ENCODE data around the gene SPOCD1.
"Not testable (repeated sequence)": the region's sequence is repeated elsewhere in the genome, so short reads cannot be mapped to it uniquely, and the experiment has no call there.

Gene SPOCD1

DNA sequence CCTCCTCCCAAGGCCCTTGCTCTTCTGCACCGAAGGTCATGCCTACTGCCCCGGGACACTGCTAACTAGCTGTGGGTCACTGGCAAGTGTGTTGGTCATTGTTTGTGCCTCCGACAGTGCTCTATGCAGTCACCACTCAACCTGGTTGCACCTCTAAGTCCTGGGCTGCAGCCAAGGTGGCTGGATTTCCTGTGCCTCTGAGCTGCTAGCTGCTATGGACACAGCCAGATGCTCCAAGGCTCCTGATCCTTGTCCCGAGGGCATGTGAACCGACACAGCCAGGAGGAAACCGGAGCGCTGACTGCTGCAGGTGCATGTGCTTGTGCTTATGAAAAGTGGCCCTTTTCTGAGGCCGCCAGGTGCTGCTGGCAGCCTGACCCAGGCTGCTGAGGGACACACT, 14.7 kb upstream of the SPOCD1 start:
- in situ Hi-C loops (cut with MboI; ENCODE audit: low sequenced_read_pairs), result no loop called here

GRCh38 chr1:31830065-31830464, 14.2 kb upstream of the SPOCD1 start:
- in situ Hi-C loops (cut with MboI; ENCODE audit: low sequenced_read_pairs), result no loop called here

DNA sequence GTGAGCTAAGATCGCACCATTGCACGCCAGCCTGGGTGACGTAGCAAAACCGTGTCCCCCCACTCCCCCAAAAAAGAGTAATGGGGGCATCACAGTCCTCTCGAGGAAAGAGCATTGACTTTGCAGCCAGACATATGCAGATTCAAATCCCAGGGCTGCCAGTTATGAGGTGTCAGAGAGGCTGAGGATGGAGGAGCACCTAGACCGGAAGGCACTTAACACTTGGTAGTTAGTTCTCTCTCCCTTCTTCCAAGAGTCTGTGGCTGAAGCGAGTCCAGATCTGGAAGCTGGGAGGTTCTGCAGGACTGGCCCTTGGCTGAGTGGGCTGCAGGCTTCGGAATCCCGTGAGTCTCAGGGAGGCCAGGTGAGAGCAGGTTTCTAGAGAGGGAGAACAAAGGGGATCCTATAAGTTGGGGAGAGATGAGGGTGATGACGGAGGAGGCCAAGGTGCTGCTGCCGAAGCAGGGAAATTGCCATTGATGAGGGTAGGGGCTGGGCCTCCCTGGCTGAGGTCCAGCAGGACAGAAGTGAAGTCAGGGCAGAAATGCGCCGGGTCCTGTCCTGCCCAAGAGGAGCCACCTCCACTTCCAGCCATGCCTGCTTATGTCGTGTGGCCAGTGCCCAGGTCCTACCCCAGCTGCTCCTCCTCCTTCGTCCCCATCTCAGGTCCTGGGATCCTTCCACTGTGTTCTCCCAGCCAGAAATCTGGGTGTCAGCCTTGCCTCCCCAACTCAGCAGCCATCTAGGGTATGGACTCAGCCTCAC, 13.3 kb upstream of the SPOCD1 start:
- in situ Hi-C loops (cut with MboI; ENCODE audit: low sequenced_read_pairs), result no loop called here

DNA sequence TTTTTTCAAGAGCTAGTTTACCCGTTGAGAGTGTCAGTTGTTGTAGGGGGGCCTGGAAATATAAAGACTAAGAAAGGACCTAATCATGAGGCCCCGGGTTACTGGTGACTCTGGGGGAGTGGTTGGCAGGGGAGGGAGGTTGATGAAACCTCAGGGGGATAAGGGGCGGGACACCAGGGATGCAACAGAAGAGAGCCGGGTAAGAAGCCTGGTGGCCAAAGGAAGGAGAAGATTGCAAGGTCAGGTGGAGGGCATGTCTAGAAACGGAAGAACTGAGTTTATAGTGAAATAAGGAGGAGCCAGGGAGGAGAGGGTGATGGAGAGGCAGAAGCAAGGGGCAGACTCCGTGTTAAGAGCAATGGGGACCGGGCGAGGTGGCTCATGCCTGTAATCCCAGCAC, 12.5 kb upstream of the SPOCD1 start:
- in situ Hi-C loops (cut with MboI; ENCODE audit: low sequenced_read_pairs), result no loop called here

GRCh38 chr1:31823780-31824179, 8.0 kb upstream of the SPOCD1 start:
- in situ Hi-C loops (cut with MboI; ENCODE audit: low sequenced_read_pairs), result no loop called here

- in situ Hi-C loops (cut with MboI; ENCODE audit: low sequenced_read_pairs), result no loop called here
Measured at GRCh38 chr1:31822766-31823165, 6.9 kb upstream of the SPOCD1 start.

- in situ Hi-C loops (cut with MboI; ENCODE audit: low sequenced_read_pairs), result not testable (repeated sequence)
Measured at GRCh38 chr1:31820196-31820595, 4.4 kb upstream of the SPOCD1 start.

DNA sequence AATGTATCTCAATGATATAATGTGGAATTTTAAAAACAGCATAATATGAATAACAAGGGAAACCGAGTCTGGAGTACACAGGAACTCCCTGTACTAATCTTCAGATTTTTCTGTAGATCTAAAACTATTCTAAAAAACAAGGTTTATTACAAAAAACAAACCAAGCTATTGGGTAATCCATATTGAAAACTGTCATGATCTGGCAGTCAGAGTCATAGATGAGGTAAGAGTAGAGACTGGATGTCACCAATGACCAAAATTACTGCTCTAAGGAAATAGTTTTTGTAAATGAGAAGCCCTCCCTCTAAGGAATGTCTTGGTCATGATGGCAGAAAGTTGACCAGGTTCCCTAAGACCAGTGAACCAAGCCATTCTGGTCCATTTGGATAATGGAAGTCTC, 2.4 kb upstream of the SPOCD1 start:
- in situ Hi-C loops (cut with MboI; ENCODE audit: low sequenced_read_pairs), result loop anchor here (10.0 kb wide), 1 partner anchor 147 kb away; no protein-coding TSS in a partner anchor

DNA sequence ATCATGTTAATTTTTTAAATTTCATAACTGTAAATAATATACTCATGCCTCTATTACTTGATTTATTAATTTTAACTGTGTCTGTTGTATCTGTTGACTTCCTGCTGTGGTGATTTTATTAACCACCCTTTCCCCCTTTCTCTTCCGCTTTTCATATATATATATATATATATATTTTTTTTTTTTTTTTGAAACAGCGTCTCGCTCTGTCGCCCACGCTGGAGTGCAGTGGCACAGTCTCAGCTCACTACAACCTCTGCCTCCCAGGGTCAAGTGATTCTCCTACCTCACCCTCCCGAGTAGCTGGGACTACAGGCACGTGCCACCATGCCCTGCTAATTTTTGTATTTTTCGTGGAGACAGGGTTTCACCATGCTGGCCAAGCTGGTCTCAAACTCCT, 1.1 kb upstream of the SPOCD1 start:
- in situ Hi-C loops (cut with MboI; ENCODE audit: low sequenced_read_pairs), result loop anchor here (10.0 kb wide), 1 partner anchor 148 kb away; no protein-coding TSS in a partner anchor

DNA sequence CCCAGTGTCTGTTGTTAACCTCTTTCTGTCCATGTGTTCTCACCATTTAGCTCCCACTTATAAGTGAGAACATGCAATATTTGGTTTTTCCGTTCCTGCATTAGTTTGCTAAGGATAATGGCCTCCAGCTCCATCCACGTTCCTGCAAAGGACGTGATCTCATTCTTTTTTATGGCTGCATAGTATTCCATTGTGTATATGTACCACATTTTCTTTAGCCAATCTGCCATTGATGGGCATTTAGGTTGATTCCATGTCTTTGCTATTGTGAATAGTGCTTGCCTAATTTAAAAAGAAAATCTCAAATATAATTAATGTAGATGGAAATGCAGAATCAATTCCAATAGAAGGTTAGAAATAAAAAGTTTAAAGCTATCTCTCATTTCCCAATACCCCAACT, 679 bp upstream of the SPOCD1 start:
- in situ Hi-C loops (cut with MboI; ENCODE audit: low sequenced_read_pairs), result loop anchor here (10.0 kb wide), 1 partner anchor 148 kb away; no protein-coding TSS in a partner anchor

DNA sequence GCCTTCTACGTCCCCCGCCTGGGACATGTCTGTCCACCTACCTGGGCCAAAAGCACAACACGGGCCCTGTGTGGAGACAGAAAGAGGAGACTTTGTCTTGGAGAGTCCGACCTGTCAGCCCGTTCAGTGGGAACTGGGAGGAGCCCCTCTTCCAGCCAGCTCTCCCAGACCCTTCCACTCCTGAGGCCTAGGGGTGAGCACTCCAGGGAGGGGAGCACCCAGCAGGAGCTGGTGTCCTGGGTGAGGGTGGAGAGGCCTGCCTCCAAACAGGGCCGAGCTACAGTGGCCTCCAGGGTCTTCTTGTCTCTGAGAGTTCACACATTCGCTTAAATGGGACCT, 546 bp downstream of the SPOCD1 start:
- in situ Hi-C loops (cut with MboI; ENCODE audit: low sequenced_read_pairs), result loop anchor here (10.0 kb wide), 1 partner anchor 150 kb away; no protein-coding TSS in a partner anchor

DNA sequence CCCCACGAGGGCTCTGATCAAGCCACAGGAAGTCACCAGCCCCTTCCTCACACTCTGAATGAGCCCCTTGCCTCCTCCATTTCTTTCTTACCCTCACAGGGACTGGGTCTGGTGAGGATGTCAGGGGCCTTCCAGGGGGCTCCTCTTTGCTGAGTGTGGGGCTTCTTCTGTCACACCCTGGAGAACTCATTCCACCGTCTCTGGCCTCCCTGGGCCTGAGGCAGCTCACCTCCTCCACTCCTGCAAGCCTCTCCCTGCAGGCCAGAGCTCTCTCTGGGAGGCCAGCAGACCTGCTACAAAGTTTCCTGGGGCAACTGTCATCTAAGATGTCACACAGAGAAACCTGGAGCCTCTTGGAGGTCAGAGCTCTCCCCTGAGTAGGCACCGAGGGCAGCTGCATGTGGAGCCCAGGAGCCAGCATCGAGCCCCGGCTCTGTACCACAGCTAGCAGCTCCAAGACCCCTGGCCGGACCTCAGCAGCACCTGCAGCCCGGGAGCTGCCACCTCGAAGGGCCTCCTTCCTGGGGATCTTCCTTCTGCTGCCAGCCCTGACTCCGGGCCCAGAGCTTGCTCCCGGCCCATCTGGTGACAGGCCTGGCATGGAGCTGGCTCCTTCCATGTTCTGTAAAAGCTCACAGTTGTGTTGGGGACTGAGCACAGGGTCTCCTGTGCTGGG, 1.1 kb downstream of the SPOCD1 start:
- in situ Hi-C loops (cut with MboI; ENCODE audit: low sequenced_read_pairs), result loop anchor here (10.0 kb wide), 1 partner anchor 150 kb away; no protein-coding TSS in a partner anchor

DNA sequence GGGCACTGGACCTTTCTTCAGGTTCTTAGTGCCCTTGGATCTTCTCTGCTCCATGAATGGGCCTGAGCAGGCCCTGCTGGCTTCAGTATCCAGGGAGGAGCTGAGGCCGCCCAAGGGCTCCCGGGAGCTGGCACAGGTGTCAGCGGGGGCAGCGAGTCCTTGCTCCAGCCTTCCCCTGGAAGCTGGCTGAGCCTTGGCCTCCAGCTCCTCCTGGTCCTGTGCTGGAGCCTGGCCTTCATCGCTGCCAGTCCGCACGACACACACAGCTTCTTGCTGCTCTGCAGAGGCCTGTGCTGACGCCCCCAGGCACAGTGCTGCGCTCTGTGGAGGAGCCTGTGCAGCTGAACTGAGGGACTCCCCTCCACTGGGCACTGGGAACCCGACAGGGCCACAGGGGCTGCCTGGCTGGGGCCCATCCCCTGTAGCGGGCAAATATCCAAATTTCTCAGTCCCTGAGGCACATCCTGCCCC, 1.7 kb downstream of the SPOCD1 start:
- in situ Hi-C loops (cut with MboI; ENCODE audit: low sequenced_read_pairs), result loop anchor here (10.0 kb wide), 1 partner anchor 151 kb away; no protein-coding TSS in a partner anchor

GRCh38 chr1:31812158-31812829, 3.5 kb downstream of the SPOCD1 start:
- in situ Hi-C loops (cut with MboI; ENCODE audit: low sequenced_read_pairs), result loop anchor here (10.0 kb wide), 1 partner anchor 153 kb away; no protein-coding TSS in a partner anchor

- in situ Hi-C loops (cut with MboI; ENCODE audit: low sequenced_read_pairs), result loop anchor here (10.0 kb wide), 1 partner anchor 153 kb away; no protein-coding TSS in a partner anchor
Measured at GRCh38 chr1:31811605-31812004, 4.2 kb downstream of the SPOCD1 start.

DNA sequence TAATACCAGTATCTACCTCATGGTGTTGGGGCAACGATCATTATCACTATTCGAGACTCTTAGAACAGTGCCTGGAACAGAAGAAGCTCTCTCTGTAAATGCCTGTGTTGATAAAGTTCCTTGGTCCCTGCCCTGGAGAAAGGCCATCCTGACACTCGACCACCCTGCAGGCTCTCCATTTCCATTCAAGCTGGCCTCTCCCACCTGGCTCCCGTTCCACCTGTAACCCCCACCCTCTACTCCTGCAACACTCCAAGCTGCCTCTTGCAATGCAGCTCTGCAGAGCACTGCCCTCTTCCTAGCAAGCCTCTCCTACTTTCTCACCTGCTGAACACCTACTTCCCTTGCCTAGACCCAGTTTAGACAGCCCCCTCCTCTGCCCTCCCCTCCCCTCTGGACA, 6.1 kb downstream of the SPOCD1 start:
- in situ Hi-C loops (cut with MboI; ENCODE audit: low sequenced_read_pairs), result loop anchor here (10.0 kb wide), 1 partner anchor 155 kb away; no protein-coding TSS in a partner anchor

- in situ Hi-C loops (cut with MboI; ENCODE audit: low sequenced_read_pairs), result no loop called here
Measured at GRCh38 chr1:31807273-31808048, 8.4 kb downstream of the SPOCD1 start.

- in situ Hi-C loops (cut with MboI; ENCODE audit: low sequenced_read_pairs), result no loop called here
Measured at GRCh38 chr1:31805318-31805717, 10.5 kb downstream of the SPOCD1 start.

DNA sequence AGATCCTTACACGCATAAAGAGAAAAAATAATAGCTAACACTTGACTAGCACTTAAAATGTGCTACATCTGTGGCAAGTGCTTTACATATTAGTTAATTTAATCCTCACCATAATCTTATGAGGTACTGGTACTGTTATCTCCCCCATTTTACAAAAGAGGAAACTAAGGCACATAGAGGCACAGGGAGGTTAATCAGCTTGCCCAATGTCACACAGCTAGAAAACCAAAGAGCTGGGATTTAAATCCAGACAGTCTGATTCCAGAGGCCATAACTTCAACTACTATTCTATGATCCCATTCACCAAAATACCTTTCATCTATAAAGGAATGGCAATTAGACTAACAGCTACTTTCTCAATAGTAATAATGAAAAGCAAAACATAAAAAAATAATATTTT, 11.7 kb downstream of the SPOCD1 start:
- in situ Hi-C loops (cut with MboI; ENCODE audit: low sequenced_read_pairs), result no loop called here

- in situ Hi-C loops (cut with MboI; ENCODE audit: low sequenced_read_pairs), result no loop called here
Measured at GRCh38 chr1:31803610-31804009, 12.2 kb downstream of the SPOCD1 start.
